ENCODE results near the gene PRKAG2. TPM values are rescaled to one million over a fixed set of nuclear protein-coding genes. Genes with fewer than 3 reads are reported as not detected.

Gene PRKAG2
- polyA plus RNA-seq, 1 of the 3 experiments (the other 2 are of a cell fraction): 51.6 TPM

DNA sequence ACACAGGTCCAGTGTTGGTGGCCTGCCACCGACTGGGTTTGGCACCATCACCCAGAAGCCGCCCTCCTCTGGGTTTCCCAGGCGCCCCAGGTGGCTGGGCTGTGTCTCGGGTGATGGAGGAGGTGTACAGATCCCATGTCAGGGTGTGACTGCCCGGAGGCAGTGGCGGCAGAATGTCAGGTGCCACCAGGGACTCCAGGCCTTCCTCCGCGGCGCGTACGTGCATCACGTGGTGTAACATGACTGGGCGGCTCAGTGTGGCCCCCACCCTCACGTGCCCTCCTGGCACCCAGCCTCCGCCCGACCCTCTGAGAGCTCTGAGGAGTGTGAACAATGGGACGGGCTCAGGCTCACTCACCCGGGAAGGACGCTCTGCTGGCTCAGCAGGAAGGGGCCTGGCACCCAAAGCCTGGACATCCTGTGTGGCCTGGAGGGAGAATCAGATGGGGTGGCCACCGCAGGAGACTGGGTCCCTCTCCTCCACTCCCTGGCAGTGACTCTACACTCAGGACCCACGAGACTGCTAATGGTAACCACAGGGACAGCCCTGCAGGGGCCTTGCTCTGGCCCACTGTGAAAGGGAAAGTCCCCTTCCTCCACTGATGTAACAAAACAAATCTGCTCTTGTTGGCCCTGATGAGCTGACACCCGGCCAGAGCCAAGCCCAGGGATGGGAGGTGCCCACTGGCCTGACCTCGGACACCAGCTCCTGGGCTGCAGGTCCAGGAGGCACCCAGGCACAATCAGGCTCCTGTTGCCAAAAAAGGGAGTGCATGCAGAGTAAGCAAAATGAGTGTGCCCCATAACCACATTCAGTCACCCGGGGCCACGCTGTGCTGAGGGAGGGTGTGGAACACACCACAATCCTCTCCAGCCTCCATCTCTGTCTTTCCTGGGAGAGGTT lies 164.8 kb downstream of the PRKAG2 start:
- Histone ChIP-seq H3K9me3 (no peaks in the 10 kb centered on the region), H4K20me1 (ENCODE audit: insufficient read depth) (no peaks in the 10 kb centered on the region), H3K4me3 (ENCODE audit: low read depth in 2 of 2, low read length in 1 of 2) (no peak overlapping the region), H3F3A (replicated peaks; ENCODE audit: insufficient read depth) (no peaks in the 10 kb centered on the region), H3K36me3 (replicated peaks in 1 of 2; ENCODE audit: control insufficient read depth in 1 of 2, insufficient read depth in 2 of 2, low read length in 1 of 2) (no peaks in the 10 kb centered on the region), H3K4me2 (no peak overlapping the region), H2AFZ (ENCODE audit: low read depth) (no peak overlapping the region), H3K9ac (no peak overlapping the region), H3K4me1 (ENCODE audit: control insufficient read depth in 1 of 2, insufficient read depth in 2 of 2, low read depth in 1 of 2, low read length in 1 of 2) (peaks cover 0 to 4% of the 10 kb centered on the region in 2 experiments; a peak in 1 of 4 replicates), H3K9me2 (no peaks in the 10 kb centered on the region), H3K27me3 (ENCODE audit: insufficient read depth) (no peaks in the 10 kb centered on the region), H3K79me2 (ENCODE audit: insufficient read depth) (no peaks in the 10 kb centered on the region), H3K27ac (ENCODE audit: low read depth in 2 of 2, low read length in 1 of 2) (no peak overlapping the region)
- no peak for TF ChIP-seq USF2 (IDR thresholded peaks at IDR 0.05; ENCODE audit: borderline replicate concordance, low read depth, low read length)
- no peak for TF ChIP-seq CTCF (IDR thresholded peaks at IDR 0.05)
- TF ChIP-seq FOXM1 (IDR thresholded peaks at IDR 0.05; ENCODE audit: low read depth): no peak
- no peak for TF ChIP-seq TAF1 (IDR thresholded peaks at IDR 0.05; ENCODE audit: borderline replicate concordance, low read depth, low read length)
- no peak for TF ChIP-seq MEF2A (IDR thresholded peaks at IDR 0.05; ENCODE audit: borderline replicate concordance, low read depth)
- TF ChIP-seq EP300 (IDR thresholded peaks at IDR 0.05; ENCODE audit: borderline replicate concordance in 1 of 2, low read depth in 1 of 2, low read length in 1 of 2): no peak
- TF ChIP-seq CHD2 (IDR thresholded peaks at IDR 0.05; ENCODE audit: low read length, partially characterized antibody): no peak
- no peak for TF ChIP-seq EZH2phosphoT487 (IDR thresholded peaks at IDR 0.05; ENCODE audit: borderline replicate concordance, low read depth)
- no peak for TF ChIP-seq GATA2 (CRISPR knock-in tag; IDR thresholded peaks at IDR 0.05)
- no peak for TF ChIP-seq RAD21 (IDR thresholded peaks at IDR 0.05; ENCODE audit: low read length)
- TF ChIP-seq FOXJ3 (CRISPR knock-in tag; IDR thresholded peaks at IDR 0.05): no peak
- no peak for TF ChIP-seq SMC3 (IDR thresholded peaks at IDR 0.05; ENCODE audit: low read depth, low read length)
- TF ChIP-seq, protein P1, sequence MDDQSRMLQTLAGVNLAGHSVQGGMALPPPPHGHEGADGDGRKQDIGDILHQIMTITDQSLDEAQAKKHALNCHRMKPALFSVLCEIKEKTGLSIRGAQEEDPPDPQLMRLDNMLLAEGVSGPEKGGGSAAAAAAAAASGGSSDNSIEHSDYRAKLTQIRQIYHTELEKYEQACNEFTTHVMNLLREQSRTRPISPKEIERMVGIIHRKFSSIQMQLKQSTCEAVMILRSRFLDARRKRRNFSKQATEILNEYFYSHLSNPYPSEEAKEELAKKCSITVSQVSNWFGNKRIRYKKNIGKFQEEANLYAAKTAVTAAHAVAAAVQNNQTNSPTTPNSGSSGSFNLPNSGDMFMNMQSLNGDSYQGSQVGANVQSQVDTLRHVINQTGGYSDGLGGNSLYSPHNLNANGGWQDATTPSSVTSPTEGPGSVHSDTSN (IDR thresholded peaks at IDR 0.05): no peak
- no peak for TF ChIP-seq RCOR1 (IDR thresholded peaks at IDR 0.05; ENCODE audit: low read length)
- no peak for TF ChIP-seq NFIC (IDR thresholded peaks at IDR 0.05; ENCODE audit: borderline replicate concordance)
- TF ChIP-seq USF1 (IDR thresholded peaks at IDR 0.05; ENCODE audit: borderline replicate concordance, low read depth): no peak
- no peak for TF ChIP-seq MXI1 (IDR thresholded peaks at IDR 0.05; ENCODE audit: low read depth, low read length)
- TF ChIP-seq ZBTB33 (IDR thresholded peaks at IDR 0.05; ENCODE audit: borderline replicate concordance, low read depth): no peak
- TF ChIP-seq, protein P2, sequence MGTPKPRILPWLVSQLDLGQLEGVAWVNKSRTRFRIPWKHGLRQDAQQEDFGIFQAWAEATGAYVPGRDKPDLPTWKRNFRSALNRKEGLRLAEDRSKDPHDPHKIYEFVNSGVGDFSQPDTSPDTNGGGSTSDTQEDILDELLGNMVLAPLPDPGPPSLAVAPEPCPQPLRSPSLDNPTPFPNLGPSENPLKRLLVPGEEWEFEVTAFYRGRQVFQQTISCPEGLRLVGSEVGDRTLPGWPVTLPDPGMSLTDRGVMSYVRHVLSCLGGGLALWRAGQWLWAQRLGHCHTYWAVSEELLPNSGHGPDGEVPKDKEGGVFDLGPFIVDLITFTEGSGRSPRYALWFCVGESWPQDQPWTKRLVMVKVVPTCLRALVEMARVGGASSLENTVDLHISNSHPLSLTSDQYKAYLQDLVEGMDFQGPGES (IDR thresholded peaks at IDR 0.05; ENCODE audit: low read depth, low read length): no peak
- DNase-seq: no peak
- ChIA-PET POLR2A (no interaction called here), CTCF (interaction anchor here (2.6 kb wide), 1 partner anchor 47 kb away, joined by 8 read pairs; no protein-coding TSS in a partner anchor)
- 87% methylated on average over 19 of the region's 25 CpGs for WGBS (ENCODE audit: low lambda C conversion rate)
